IMR-90 (cell line): ENCODE results near the gene UBE2G1. TPM values are rescaled to one million over a fixed set of nuclear protein-coding genes. Genes with fewer than 3 reads are reported as not detected.

Source experiments
- ATAC-seq: fragments of 200-7000 bp; cut with Tn5 transposase; 2 replicates; pipeline ENCODE4 v1.9.1; 2020; ENCODE audit warnings: low read depth, mild to moderate bottlenecking, moderate library complexity
- BruUV-seq: library from RNA; stranded (reverse); fragments of 400-500 nt; replicated peaks from 2 replicates; lab custom pipeline; 2021; lab: Mats Ljungman, UMichigan
- CTCF ChIA-PET: fragments of 300-600 bp; formaldehyde crosslinking; extraction: SDS; loops from one replicate; lab custom pipeline; 2021; ENCODE audit warnings: antibody characterized with exemption; lab: Yijun Ruan, JAX
- POLR2A ChIA-PET: fragments of 300-600 bp; sonication (Branson Sonifier 250); formaldehyde crosslinking; loops from one replicate; lab custom pipeline; 2022; ENCODE audit warnings: antibody characterized with exemption; ENCODE audit not compliant: unreplicated experiment; lab: Charles Lee
- DNase-seq: peaks from one replicate; pipeline ENCODE4 v3.0.0; 2013
- H2AFZ ChIP-seq: replicated peaks from 2 replicates; pipeline ENCODE3; 2013; ENCODE audit warnings: low read length, mild to moderate bottlenecking; ENCODE audit not compliant: poor library complexity
- H2AK5ac ChIP-seq: 2 replicates; pipeline ENCODE4 v1.6.1; 2013; ENCODE audit warnings: low read depth, low read length, inconsistent platforms
- H2AK9ac ChIP-seq: replicated peaks from 2 replicates; pipeline ENCODE3; 2013; ENCODE audit warnings: mild to moderate bottlenecking, low read depth, low read length, moderate library complexity; ENCODE audit not compliant: poor library complexity
- H2BK120ac ChIP-seq: 2 replicates; pipeline ENCODE4 v1.6.1; 2013; ENCODE audit warnings: low read depth, low read length, inconsistent platforms
- H2BK15ac ChIP-seq: 3 replicates; pipeline ENCODE4 v1.6.1; 2013; ENCODE audit warnings: low read depth, low read length, inconsistent platforms
- H2BK20ac ChIP-seq: 2 replicates; pipeline ENCODE4 v1.6.1; 2013; ENCODE audit warnings: low read depth, mild to moderate bottlenecking, inconsistent platforms, low read length, moderate library complexity
- H2BK5ac ChIP-seq: 2 replicates; pipeline ENCODE4 v1.6.1; 2013; ENCODE audit warnings: mild to moderate bottlenecking, low read depth, low read length, inconsistent platforms; ENCODE audit not compliant: poor library complexity, severe bottlenecking
- H3K14ac ChIP-seq: replicated peaks from 2 replicates; pipeline ENCODE4 v1.6.1; 2013; ENCODE audit warnings: low read depth, low read length, inconsistent platforms
- H3K18ac ChIP-seq: 2 replicates; pipeline ENCODE4 v1.6.1; 2013; ENCODE audit warnings: low read depth, low read length, control low read depth
- H3K23ac ChIP-seq: 2 replicates; pipeline ENCODE4 v1.6.1; 2013; ENCODE audit warnings: low read depth, low read length, inconsistent platforms
- H3K27ac ChIP-seq: 2 replicates; pipeline ENCODE4 v1.5.1; 2013; ENCODE audit warnings: mild to moderate bottlenecking, control low read depth, low read length; ENCODE audit not compliant: insufficient read depth
- H3K27me3 ChIP-seq: 2 replicates; pipeline ENCODE4 v1.6.1; 2013; ENCODE audit warnings: low read length; ENCODE audit not compliant: control insufficient read depth, insufficient read depth
- H3K36me3 ChIP-seq: 2 replicates; pipeline ENCODE4 v1.6.1; 2013; ENCODE audit warnings: low read length, mixed read lengths; ENCODE audit not compliant: control insufficient read depth, insufficient read depth
- H3K4ac ChIP-seq: 2 replicates; pipeline ENCODE4 v1.6.1; 2013; ENCODE audit warnings: low read depth, low read length, inconsistent platforms
- H3K4me1 ChIP-seq: 2 replicates; pipeline ENCODE4 v1.6.1; 2013; ENCODE audit warnings: low read length, mixed read lengths; ENCODE audit not compliant: control insufficient read depth, insufficient read depth
- H3K4me2 ChIP-seq: 2 replicates; pipeline ENCODE4 v1.6.1; 2013; ENCODE audit warnings: low read depth, mild to moderate bottlenecking, control low read depth, low read length, moderate library complexity
- H3K4me3 ChIP-seq: 2 replicates; pipeline ENCODE4 v1.5.1; 2013; ENCODE audit warnings: low read depth, mild to moderate bottlenecking, control low read depth, low read length, moderate library complexity; ENCODE audit not compliant: insufficient read depth
- H3K56ac ChIP-seq: 2 replicates; pipeline ENCODE4 v1.6.1; 2013; ENCODE audit warnings: low read length, inconsistent platforms; ENCODE audit not compliant: insufficient read depth; ENCODE audit errors: extremely low read depth
- H3K79me1 ChIP-seq, 2 experiments: 2 replicates each; pipeline ENCODE4 v1.6.1; 2013; ENCODE audit warnings: low read length in 2 of 2, inconsistent platforms in 1 of 2, low read depth in 1 of 2
- H3K9ac ChIP-seq: 2 replicates; pipeline ENCODE4 v1.6.1; 2013; ENCODE audit warnings: low read depth, low read length, control low read depth
- H3K9me1 ChIP-seq: 2 replicates; pipeline ENCODE4 v1.6.1; 2013; ENCODE audit warnings: low read length, inconsistent platforms; ENCODE audit not compliant: insufficient read depth
- H3K9me3 ChIP-seq: 2 replicates; pipeline ENCODE4 v1.6.1; 2013; ENCODE audit warnings: low read length; ENCODE audit not compliant: control insufficient read depth, insufficient read depth
- H4K20me1 ChIP-seq: 2 replicates; pipeline ENCODE4 v1.6.1; 2013; ENCODE audit warnings: low read length, inconsistent platforms; ENCODE audit not compliant: insufficient read depth
- H4K5ac ChIP-seq: 2 replicates; pipeline ENCODE4 v1.6.1; 2013; ENCODE audit warnings: mild to moderate bottlenecking, low read depth, low read length, control low read depth
- H4K8ac ChIP-seq, 2 experiments: 2 replicates each; pipeline ENCODE4 v1.6.1; 2013; ENCODE audit warnings: low read depth in 2 of 2, low read length in 2 of 2, control low read depth in 1 of 2, inconsistent platforms in 1 of 2
- H4K91ac ChIP-seq: 2 replicates; pipeline ENCODE4 v1.6.1; 2013; ENCODE audit warnings: low read depth, low read length, inconsistent platforms; ENCODE audit not compliant: insufficient read depth
- CEBPB ChIP-seq: IDR thresholded peaks from 2 replicates; pipeline ENCODE4 v1.6.1; 2012; ENCODE audit warnings: low read depth, low read length, improper control_type of control experiment
- CTCF ChIP-seq: conservative IDR thresholded peaks from 2 replicates; pipeline ENCODE4 v1.5.1; 2012; ENCODE audit warnings: mild to moderate bottlenecking, low read depth, low read length, improper control_type of control experiment
- ELK1 ChIP-seq: fragments of 150-350 bp; IDR thresholded peaks from 2 replicates; pipeline ENCODE4 v1.6.1; 2016; ENCODE audit warnings: low read depth, mild to moderate bottlenecking, low read length, moderate library complexity, borderline replicate concordance
- FOS ChIP-seq: fragments of 150-350 bp; IDR thresholded peaks from 2 replicates; pipeline ENCODE4 v1.6.1; 2016; ENCODE audit warnings: low read depth, low read length
- WGBS, 2 experiments: methylation state at CpG; one replicate each; pipeline versions ENCODE4 v1.1.5 to v1.1.7; 2013; ENCODE audit warnings: missing lambda C conversion rate in 2 of 2; ENCODE audit not compliant: insufficient read length in 1 of 2; ENCODE audit errors: extremely low coverage in 2 of 2; 5-methylcytosine and 5-hydroxymethylcytosine counted together
- dilution Hi-C: fragments of 300-500 bp; cut with HindIII; formaldehyde crosslinking; loops from one replicate; pipeline ENCODE4 v1.14.3; 2018; ENCODE audit warnings: low sequenced_read_pairs; ENCODE audit not compliant: unreplicated experiment
- in situ Hi-C: fragments of 300-500 bp; cut with MboI; formaldehyde crosslinking; loops from 3 replicates; pipeline ENCODE4 v1.14.3; 2019; ENCODE audit warnings: low sequenced_read_pairs, inconsistent platforms, mixed read lengths
- intact Hi-C: fragments of 100-400 bp; cut with micrococcal nuclease; formaldehyde crosslinking; loops from 2 replicates; pipeline ENCODE4 v1.10.0; 2022
- polyA plus RNA-seq, 3 experiments: library from polyadenylated mRNA; depleted of rRNA; stranded (reverse); fragments of >200 nt; gene quantifications; 2 replicates each; pipeline ENCODE4 v1.2.3, GENCODE V29; 2012; ENCODE audit warnings: low replicate concordance in 1 of 3
- total RNA-seq: library from RNA; depleted of rRNA; stranded (reverse); fragments of >200 nt; gene quantifications from 2 replicates; pipeline ENCODE4 v1.2.3, GENCODE V29; 2012

The UBE2G1 gene
- total and polyA plus RNA-seq, 2 of the 4 experiments (the other 2 are of a cell fraction): 26.3 to 26.6 TPM

- intact Hi-C loops (no loop called here), in situ Hi-C loops (no loop called here), dilution Hi-C loops (no loop called here)
- no peak overlapping the region for H3K14ac ChIP-seq
- no peak overlapping the region for H3K9ac ChIP-seq
- no peak overlapping the region for H3K4ac ChIP-seq
- no peaks in the 10 kb centered on the region for H3K9me3 ChIP-seq
- peaks cover 80% of the 10 kb centered on the region for H4K20me1 ChIP-seq
- no peaks in the 10 kb centered on the region for H3K27me3 ChIP-seq
- H2BK120ac ChIP-seq: no peak overlapping the region
- no peak for TF ChIP-seq ELK1
- TF ChIP-seq CEBPB: no peak
- TF ChIP-seq CTCF: no peak
- TF ChIP-seq FOS: no peak
- peak overlapping the region; percentile 43 for H2AFZ ChIP-seq
- 92% methylated on average over 11 of the region's 11 CpGs; no CpG with 5 or more reads in 1 of the 2 experiments for WGBS, 2 experiments
- H4K5ac ChIP-seq: no peak overlapping the region
- H3K18ac ChIP-seq: no peak overlapping the region
- DNase-seq: no peak
- no peak overlapping the region for H4K8ac ChIP-seq
- H3K27ac ChIP-seq: no peak overlapping the region
- H2BK20ac ChIP-seq: no peak overlapping the region
- no peak overlapping the region for H2AK5ac ChIP-seq
- H2BK5ac ChIP-seq: no peak overlapping the region
- no peak overlapping the region for H2AK9ac ChIP-seq
- H3K4me2 ChIP-seq: no peak overlapping the region
- BruUV-seq: no TSS peak
- no peak for ATAC-seq
- peaks cover 54 to 87% of the 10 kb centered on the region in 2 experiments for H3K79me1 ChIP-seq
- no peak overlapping the region for H4K91ac ChIP-seq
- H3K23ac ChIP-seq: no peak overlapping the region
- H2BK15ac ChIP-seq: no peak overlapping the region
- peaks cover 8% of the 10 kb centered on the region for H3K4me1 ChIP-seq
- no peak overlapping the region for H3K4me3 ChIP-seq
- H3K56ac ChIP-seq: no peak overlapping the region
- CTCF ChIA-PET: no interaction called here
- H3K9me1 ChIP-seq: peaks cover 31% of the 10 kb centered on the region
- POLR2A ChIA-PET: no interaction called here
- H3K36me3 ChIP-seq: peaks cover 4% of the 10 kb centered on the region; the same call in 1 of the 2 replicates
Measured at GRCh38 chr17:4247971-4248388, 118.5 kb downstream of the UBE2G1 start.
